Heart right ventricle (tissue), 16 donors: Measurements from ENCODE around the gene TIMM23. TPM values are rescaled to one million over a fixed set of nuclear protein-coding genes. Genes with fewer than 3 reads are reported as not detected.

Experiments
- ATAC-seq, 8 donors: fragments of 200-7000 bp; cut with Tn5 transposase; one replicate each; pipeline ENCODE4 v1.9.1; 2020; ENCODE audit warnings: mild to moderate bottlenecking in 8 of 8, moderate library complexity in 8 of 8, moderate number of reproducible peaks in 1 of 8
- DNase-seq, 2 donors: peaks; one replicate each; pipeline ENCODE4 v3.0.0-alpha.2; 2020
- H3K27ac ChIP-seq, 10 donors: fragments of 200-600 bp; sonication (generic) in 2 of 10; one replicate each; pipeline versions ENCODE4 v1.5.0 to v1.8.0; 2020 to 2022; ENCODE audit warnings: mild to moderate bottlenecking in 3 of 10
- H3K27me3 ChIP-seq, 7 donors: fragments of 200-600 bp; one replicate each; pipeline ENCODE4 v1.8.0; 2021 to 2022; ENCODE audit warnings: mild to moderate bottlenecking in 2 of 7
- H3K36me3 ChIP-seq, 9 donors: fragments of 200-600 bp; sonication (generic) in 1 of 9; one replicate each; pipeline versions ENCODE4 v1.5.0 to v1.8.0; 2020 to 2022; ENCODE audit warnings: mild to moderate bottlenecking in 2 of 9
- H3K4me1 ChIP-seq, 9 donors: fragments of 200-600 bp; sonication (generic) in 1 of 9; one replicate each; pipeline versions ENCODE4 v1.5.0 to v1.8.0; 2020 to 2022; ENCODE audit warnings: mild to moderate bottlenecking in 4 of 9
- H3K4me3 ChIP-seq, 10 donors: fragments of 200-600 bp; sonication (generic) in 2 of 10; one replicate each; pipeline versions ENCODE4 v1.5.0 to v1.8.0; 2020 to 2022; ENCODE audit warnings: mild to moderate bottlenecking in 7 of 10, moderate library complexity in 2 of 10
- H3K9me3 ChIP-seq, 11 donors: fragments of 200-600 bp in 10 of 11; sonication (generic) in 2 of 11; one replicate each; pipeline versions ENCODE4 v1.5.0 to v1.8.0; 2013 to 2022; ENCODE audit warnings: mild to moderate bottlenecking in 2 of 11, control low read depth in 1 of 11, moderate library complexity in 1 of 11
- WGBS, 2 donors: extraction: QIAGEN DNeasy Blood & Tissue Kit; methylation state at CpG; one replicate each; pipeline ENCODE4 v1.1.7; 2013; ENCODE audit warnings: inconsistent platforms in 1 of 2; 5-methylcytosine and 5-hydroxymethylcytosine counted together
- intact Hi-C, 10 donors: fragments of 100-400 bp; cut with DNase I; formaldehyde crosslinking; loops; one replicate each; pipeline versions ENCODE4 v1.11.1 to v1.14.2; 2022
- polyA plus RNA-seq, 2 donors: library from polyadenylated mRNA; stranded (reverse); fragments of 200-250 nt; gene quantifications; one replicate each; pipeline ENCODE4 v1.2.3, GENCODE V29; 2013
- total RNA-seq, 10 donors: library from RNA; stranded (reverse); fragmentation: NEBNext Ultra II Directional in 3 of 10; extraction: Animal tissue kit (Norgen Biotek cat#: 25700) in 3 of 10; gene quantifications; one replicate each; pipeline versions ENCODE4 v1.2.1 to v1.2.4, GENCODE V29; 2021 to 2023
- TF ChIP-seq, protein P1 (sequence below), 9 donors: fragments of 200-600 bp; sonication (generic) in 2 of 9; IDR thresholded peaks; one replicate each; pipeline versions ENCODE4 v1.5.0 to v1.8.0; 2021 to 2022; ENCODE audit warnings: antibody characterized with exemption in 9 of 9, mild to moderate bottlenecking in 5 of 9, moderate library complexity in 1 of 9
- donor health status: Arrhythmogenic right ventricular cardiomyopathy.
- donor health status: ischemic (EF 13 %, LVEDD 7.1; RV severe dilation, severe dysfunction).
- donor health status: healthy with polysubstance abuse.
- donor health status: DM: no; HTN: yes; CAD: no.
- donor health status: DM: no; HTN: no; CAD: no.
- donor health status: ischemic (EF 25% LVEDD 6.9; RV normal size, moderate dysfunction).
- donor health status: ischemic (EF 25% LVEDD 5.7; RV mildly dilated, moderate dysfunction).
- donor health status: healthy.
- donor health status: DM: yes; HTN: yes; CAD: no.
- donor health status: Ischemic cardiomyopathy.
- donor health status: ischemic (EF 35%, LVEDD 5.7; RV mildly dilated, moderate dysfunction).
- donor health status: nonischemic (EF 11% LVEDD 7.7; RV severe dilation, severe dysfunction).
- donor health status: DM: yes; HTN: yes; CAD: no.
- donor health status: PGD.
- donor health status: ischemic (EF 29% LVEDD 5.4; RV normal size, mild dysfunction).
- donor health status: nonischemic (EF 23%, LVEDD 6.1; RV moderate dilation, normal function).

Gene TIMM23
- total and polyA plus RNA-seq, 12 donors = 73.5 to 113 (median 84.2) TPM

DNA sequence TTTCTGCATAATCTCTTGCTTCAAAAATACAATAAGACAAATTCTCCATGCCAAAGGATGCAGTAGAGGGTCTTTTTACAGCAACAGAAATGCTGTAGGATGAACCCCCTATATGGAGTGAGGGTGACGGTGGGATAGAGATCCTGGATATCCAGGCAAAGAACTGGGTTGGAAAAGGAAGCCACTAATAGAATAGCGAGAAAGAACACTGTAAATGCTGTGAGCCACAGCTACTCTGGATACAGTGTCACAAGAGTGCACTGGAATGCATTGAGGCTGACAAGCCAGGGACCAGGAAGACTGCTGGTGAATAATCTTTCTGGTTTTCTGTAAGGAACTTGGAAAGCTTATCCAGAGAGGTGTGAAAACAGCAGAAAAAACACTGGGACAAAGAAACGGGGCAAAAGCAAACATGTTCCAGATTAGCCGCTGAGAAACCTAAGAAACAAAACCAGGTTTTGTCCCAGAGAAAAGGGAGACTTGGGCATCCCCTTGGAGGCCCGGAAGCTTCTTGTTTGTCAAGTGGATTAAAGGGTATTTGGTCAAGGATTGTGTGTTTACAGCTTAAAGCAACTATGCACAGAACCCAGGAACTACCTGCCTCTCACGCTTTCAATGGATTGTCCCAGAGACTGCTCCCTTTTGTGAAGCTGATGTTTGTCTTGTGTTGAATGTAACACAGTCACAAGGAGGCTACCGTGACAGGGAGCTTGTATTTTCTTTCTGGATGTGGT, 79.9 kb downstream of the TIMM23 start:
- DNase-seq (no peak), ATAC-seq (no peak)
- Histone ChIP-seq H3K4me3 (no peak overlapping the region), H3K36me3 (no peaks in the 10 kb centered on the region), H3K27me3 (peaks cover 0 to 28% (median 6%) of the 10 kb centered on the region in 7 donors), H3K27ac (no peak overlapping the region), H3K4me1 (no peaks in the 10 kb centered on the region), H3K9me3 (peaks cover 0 to 6% (median 0%) of the 10 kb centered on the region in 11 donors)
- 49 to 63% methylated on average over 7 of the region's 7 CpGs for WGBS, 2 donors
- intact Hi-C loops = no loop called here
- TF ChIP-seq, protein P1, sequence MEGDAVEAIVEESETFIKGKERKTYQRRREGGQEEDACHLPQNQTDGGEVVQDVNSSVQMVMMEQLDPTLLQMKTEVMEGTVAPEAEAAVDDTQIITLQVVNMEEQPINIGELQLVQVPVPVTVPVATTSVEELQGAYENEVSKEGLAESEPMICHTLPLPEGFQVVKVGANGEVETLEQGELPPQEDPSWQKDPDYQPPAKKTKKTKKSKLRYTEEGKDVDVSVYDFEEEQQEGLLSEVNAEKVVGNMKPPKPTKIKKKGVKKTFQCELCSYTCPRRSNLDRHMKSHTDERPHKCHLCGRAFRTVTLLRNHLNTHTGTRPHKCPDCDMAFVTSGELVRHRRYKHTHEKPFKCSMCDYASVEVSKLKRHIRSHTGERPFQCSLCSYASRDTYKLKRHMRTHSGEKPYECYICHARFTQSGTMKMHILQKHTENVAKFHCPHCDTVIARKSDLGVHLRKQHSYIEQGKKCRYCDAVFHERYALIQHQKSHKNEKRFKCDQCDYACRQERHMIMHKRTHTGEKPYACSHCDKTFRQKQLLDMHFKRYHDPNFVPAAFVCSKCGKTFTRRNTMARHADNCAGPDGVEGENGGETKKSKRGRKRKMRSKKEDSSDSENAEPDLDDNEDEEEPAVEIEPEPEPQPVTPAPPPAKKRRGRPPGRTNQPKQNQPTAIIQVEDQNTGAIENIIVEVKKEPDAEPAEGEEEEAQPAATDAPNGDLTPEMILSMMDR (IDR thresholded peaks at IDR 0.05) = no peak

DNA sequence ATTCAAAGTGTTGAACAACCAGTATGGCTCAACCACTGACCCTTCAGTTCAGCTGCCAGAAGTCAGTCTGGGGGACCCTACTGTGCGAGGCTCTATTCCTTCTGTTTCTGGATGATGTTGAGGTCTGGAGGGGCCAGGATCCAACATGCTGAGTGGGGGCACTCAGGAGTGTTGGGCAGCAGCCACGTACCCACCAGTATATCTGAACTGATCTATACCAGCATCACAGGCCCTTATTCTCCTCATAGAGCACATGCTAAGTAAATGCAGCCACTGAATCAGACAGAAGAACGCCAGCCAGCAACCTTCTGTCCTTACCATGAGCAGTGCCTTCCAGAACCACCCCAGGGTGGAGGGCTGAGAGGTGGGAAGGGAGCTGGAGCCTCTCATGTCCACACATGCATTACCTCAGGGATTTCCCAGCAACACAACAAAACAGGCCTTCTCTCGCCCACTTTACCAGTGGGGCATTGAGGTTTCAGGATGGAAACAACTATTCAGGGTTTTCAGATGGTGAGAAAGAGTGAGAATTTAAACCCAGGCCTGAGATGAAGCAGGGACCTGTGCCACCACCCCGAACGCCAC, 80.6 kb downstream of the TIMM23 start:
- no peak overlapping the region for H3K27ac ChIP-seq
- TF ChIP-seq, protein P1 (IDR thresholded peaks at IDR 0.05) = no peak
- no peak for DNase-seq
- WGBS, 2 donors = 86 to 90% methylated on average over 6 of the region's 6 CpGs
- H3K4me1 ChIP-seq = no peaks in the 10 kb centered on the region
- no peak for ATAC-seq
- H3K27me3 ChIP-seq = peaks cover 0 to 25% (median 6%) of the 10 kb centered on the region in 7 donors
- H3K4me3 ChIP-seq = no peak overlapping the region
- intact Hi-C loops = no loop called here
- H3K9me3 ChIP-seq = peaks cover 0 to 10% (median 0%) of the 10 kb centered on the region in 11 donors
- H3K36me3 ChIP-seq = no peaks in the 10 kb centered on the region

Other genes starting within 250 kb of the TIMM23 start
- 10 to 100 TPM; 21.8 to 32.8 (median 26.8) TPM for gene WASHC2C, start 245.2 kb upstream of the TIMM23 start, total RNA-seq
- 10 to 100 TPM; 10.1 to 13.2 TPM for gene WASHC2C, start 245.2 kb upstream of the TIMM23 start, polyA plus RNA-seq
- gene AGAP4, start 125.0 kb upstream of the TIMM23 start, total RNA-seq = 1 to 10 TPM; 4.3 to 9.7 (median 7.2) TPM
- 10 to 100 TPM in 1 of 2 donors, 1 to 10 TPM in 1; 4.6 to 32.4 TPM for gene AGAP4, start 125.0 kb upstream of the TIMM23 start, polyA plus RNA-seq
- 100 to 1,000 TPM; 224 to 287 (median 259) TPM for gene NCOA4, start 58.1 kb downstream of the TIMM23 start, total RNA-seq
- 10 to 100 TPM; 36.7 to 60.2 TPM for gene NCOA4, start 58.1 kb downstream of the TIMM23 start, polyA plus RNA-seq
- not detected for gene MSMB, start 73.8 kb downstream of the TIMM23 start, total RNA-seq
- gene MSMB, start 73.8 kb downstream of the TIMM23 start, polyA plus RNA-seq = not detected